GM12878 (cell line): Measurements from ENCODE around the gene SRL. TPM values are rescaled to one million over a fixed set of nuclear protein-coding genes. Genes with fewer than 3 reads are reported as not detected.

Experiments
- ATAC-seq: fragments of 200-7000 bp; cut with Tn5 transposase; 3 replicates; pipeline ENCODE4 v1.9.1; 2020; ENCODE audit warnings: mild to moderate bottlenecking, moderate library complexity
- BruUV-seq: library from RNA; stranded (reverse); fragments of 400-500 nt; replicated peaks from 2 replicates; lab custom pipeline; 2021; lab: Mats Ljungman, UMichigan
- CTCF ChIA-PET: fragments of 300-600 bp; sonication (Branson Sonifier 250); formaldehyde crosslinking; extraction: SDS; loops from one replicate; lab custom pipeline; 2021; ENCODE audit warnings: inconsistent platforms; lab: Yijun Ruan, JAX
- POLR2A ChIA-PET: fragments of 350-600 bp; formaldehyde crosslinking; extraction: SDS; loops from one replicate; lab custom pipeline; 2021; ENCODE audit warnings: inconsistent platforms; lab: Charles Lee
- RAD21 ChIA-PET: fragments of 300-600 bp; sonication (Branson Sonifier 250); formaldehyde crosslinking; loops from one replicate; lab custom pipeline; 2023; ENCODE audit warnings: antibody characterized with exemption; ENCODE audit not compliant: unreplicated experiment; lab: Charles Lee
- SMC1A ChIA-PET: fragments of 300-600 bp; sonication (Branson Sonifier 250); formaldehyde crosslinking; loops from one replicate; lab custom pipeline; 2023; ENCODE audit not compliant: unreplicated experiment, uncharacterized antibody; lab: Charles Lee
- DNase-seq: peaks from one replicate; pipeline ENCODE4 v3.0.0-alpha.2; 2011; ENCODE audit warnings: low read depth, low spot score
- FAIRE-seq: peaks from 3 replicates; lab custom pipeline; 2011; peaks lifted over from hg19 to GRCh38; lab: Jason Lieb, UNC
- H2AFZ ChIP-seq: 2 replicates; pipeline ENCODE4 v1.6.0; 2011; ENCODE audit warnings: low read depth, low read length, control low read depth; ENCODE audit not compliant: control insufficient read depth
- H3K27ac ChIP-seq: 2 replicates; pipeline ENCODE4 v1.5.1; 2011; ENCODE audit warnings: control low read depth; ENCODE audit not compliant: control insufficient read depth, insufficient read depth
- H3K27me3 ChIP-seq, 2 experiments: replicated peaks in 1 of 2; 2 replicates each; pipeline versions ENCODE4 v1.6.0 to v1.6.1; 2011; ENCODE audit warnings: low read length in 1 of 2; ENCODE audit not compliant: control insufficient read depth in 2 of 2, insufficient read depth in 2 of 2
- H3K36me3 ChIP-seq, 2 experiments: 2 replicates each; pipeline ENCODE4 v1.5.1; 2011; ENCODE audit warnings: low read length in 1 of 2; ENCODE audit not compliant: control insufficient read depth in 2 of 2, insufficient read depth in 2 of 2
- H3K4me1 ChIP-seq: 2 replicates; pipeline ENCODE4 v1.6.1; 2011; ENCODE audit warnings: mild to moderate bottlenecking, low read length, moderate library complexity, mixed read lengths; ENCODE audit not compliant: control insufficient read depth, insufficient read depth
- H3K4me2 ChIP-seq: 2 replicates; pipeline ENCODE4 v1.6.0; 2011; ENCODE audit warnings: control low read depth; ENCODE audit not compliant: control insufficient read depth, insufficient read depth
- H3K4me3 ChIP-seq: fragments of 200-600 bp; sonication (generic); 2 replicates; pipeline ENCODE4 v1.5.1; 2016
- H3K79me2 ChIP-seq: 2 replicates; pipeline ENCODE4 v1.6.0; 2011; ENCODE audit warnings: low read length; ENCODE audit not compliant: control insufficient read depth, insufficient read depth
- H3K9ac ChIP-seq: 2 replicates; pipeline ENCODE4 v1.8.0; 2011; ENCODE audit warnings: low read length, control low read depth, mixed read lengths; ENCODE audit not compliant: control insufficient read depth, insufficient read depth
- H3K9me3 ChIP-seq: replicated peaks from 3 replicates; pipeline ENCODE4 v1.5.1; 2011; ENCODE audit warnings: mild to moderate bottlenecking, low read length; ENCODE audit not compliant: control insufficient read depth, insufficient read depth
- H4K20me1 ChIP-seq: 2 replicates; pipeline ENCODE4 v1.6.0; 2011; ENCODE audit not compliant: control insufficient read depth, insufficient read depth
- BCL3 ChIP-seq: IDR thresholded peaks from 2 replicates; pipeline ENCODE4 v1.6.1; 2011; ENCODE audit warnings: borderline replicate concordance, low read depth, mild to moderate bottlenecking, moderate library complexity, low read length; ENCODE audit not compliant: insufficient read depth, poor library complexity, severe bottlenecking
- EED ChIP-seq: sonication (generic); IDR thresholded peaks from 2 replicates; pipeline ENCODE4 v1.6.1; 2016; ENCODE audit warnings: antibody characterized with exemption, low read depth
- FOS ChIP-seq: IDR thresholded peaks from 3 replicates; pipeline ENCODE4 v1.6.1; 2011; ENCODE audit warnings: borderline replicate concordance; ENCODE audit not compliant: insufficient read length; ENCODE audit errors: extremely low read depth
- GABPA ChIP-seq: IDR thresholded peaks from 2 replicates; pipeline ENCODE4 v1.6.1; 2014; ENCODE audit warnings: antibody characterized with exemption, low read depth, mild to moderate bottlenecking, inconsistent platforms
- HSF1 ChIP-seq: fragments of 150-350 bp; IDR thresholded peaks from 2 replicates; pipeline ENCODE4 v1.6.1; 2014; ENCODE audit warnings: mild to moderate bottlenecking, low read depth, low read length
- IRF4 ChIP-seq: IDR thresholded peaks from 2 replicates; pipeline ENCODE4 v1.6.1; 2011; ENCODE audit warnings: low read depth, low read length
- KDM1A ChIP-seq: fragments of 200-600 bp; sonication (generic); IDR thresholded peaks from 2 replicates; pipeline ENCODE4 v1.6.1; 2016; ENCODE audit warnings: borderline replicate concordance
- MEF2A ChIP-seq: IDR thresholded peaks from 2 replicates; pipeline ENCODE4 v1.6.1; 2011; ENCODE audit warnings: low read depth, mild to moderate bottlenecking, low read length, moderate library complexity; ENCODE audit not compliant: insufficient read depth
- MYC ChIP-seq: IDR thresholded peaks from 2 replicates; pipeline ENCODE4 v1.6.1; 2011; ENCODE audit warnings: mild to moderate bottlenecking, low read length, moderate library complexity, inconsistent platforms; ENCODE audit not compliant: insufficient read depth, insufficient replicate concordance, insufficient read length, severe bottlenecking
- NRF1 ChIP-seq: conservative IDR thresholded peaks from 2 replicates; pipeline ENCODE4 v1.6.1; 2011; ENCODE audit warnings: mild to moderate bottlenecking, low read depth, low read length, improper control_type of control experiment
- SPI1 ChIP-seq: IDR thresholded peaks from 2 replicates; pipeline ENCODE4 v1.6.1; 2011; ENCODE audit warnings: low read depth, mild to moderate bottlenecking, low read length, moderate library complexity, borderline replicate concordance; ENCODE audit not compliant: insufficient read depth
- YBX1 ChIP-seq: fragments of 450-650 bp; IDR thresholded peaks from 2 replicates; pipeline ENCODE4 v1.6.1; 2016; ENCODE audit warnings: antibody characterized with exemption
- YY1 ChIP-seq: IDR thresholded peaks from 2 replicates; pipeline ENCODE4 v1.6.1; 2011; ENCODE audit warnings: low read depth, mild to moderate bottlenecking, low read length
- ZBED1 ChIP-seq: IDR thresholded peaks from 2 replicates; pipeline ENCODE4 v1.6.1; 2016; ENCODE audit warnings: borderline replicate concordance
- ZBTB4 ChIP-seq: fragments of 450-650 bp; formaldehyde crosslinking; IDR thresholded peaks from 2 replicates; pipeline ENCODE4 v1.4.0; 2022; ENCODE audit warnings: mild to moderate bottlenecking, moderate library complexity
- ZNF24 ChIP-seq: fragments of 450-650 bp; IDR thresholded peaks from 2 replicates; pipeline ENCODE4 v1.6.1; 2017; ENCODE audit warnings: antibody characterized with exemption, mild to moderate bottlenecking
- ZNF622 ChIP-seq: fragments of 450-650 bp; IDR thresholded peaks from 2 replicates; pipeline ENCODE4 v1.6.1; 2017; ENCODE audit warnings: mild to moderate bottlenecking, inconsistent platforms
- WGBS: methylation state at CpG from one replicate; pipeline ENCODE4 v1.1.6; 2016; ENCODE audit warnings: low lambda C conversion rate; ENCODE audit not compliant: insufficient replicate concordance, insufficient coverage; ENCODE audit errors: missing lambda C conversion rate; 5-methylcytosine and 5-hydroxymethylcytosine counted together
- in situ Hi-C: fragments of 300-500 bp; cut with MboI; formaldehyde crosslinking; loops from 9 replicates; pipeline ENCODE4 v1.14.3; 2018; ENCODE audit warnings: mixed read lengths
- intact Hi-C: fragments of 100-400 bp; cut with micrococcal nuclease; formaldehyde crosslinking; loops from one replicate; pipeline ENCODE4 v1.14.2; 2022; ENCODE audit not compliant: unreplicated experiment
- polyA plus RNA-seq, 11 experiments: library from polyadenylated mRNA; depleted of rRNA in 4 of 11; unstranded in 6 of 11; stranded (reverse) in 5 of 11; fragments of >200 nt; fragmentation: Nextera tagmentation in 4 of 11; fragmentation: Illumina TruSeq in 1 of 11; extraction: Ambion mirVana in 4 of 11; extraction: Trizol in 1 of 11; gene quantifications; 1 replicate in 1 of 11; 2 replicates in 10 of 11; pipeline versions ENCODE4 v1.2.1 to v1.2.3, GENCODE V29; 2011 to 2016; ENCODE audit warnings: inconsistent platforms in 2 of 11, missing spikeins in 2 of 11, low read depth in 1 of 11
- total RNA-seq, 4 experiments: library from RNA; depleted of rRNA in 3 of 4; stranded (reverse); fragments of >200 nt in 3 of 4; fragmentation: Illumina TruSeq in 1 of 4; extraction: Trizol in 1 of 4; gene quantifications; 2 replicates each; pipeline versions ENCODE4 v1.2.1 to v1.2.3, GENCODE V29; 2013 to 2021
- TF ChIP-seq, protein P1 (sequence below): fragments of 450-650 bp; IDR thresholded peaks from 2 replicates; pipeline ENCODE4 v1.6.1; 2016; ENCODE audit warnings: mild to moderate bottlenecking

Gene SRL
- total and polyA plus RNA-seq, 10 of the 15 experiments (the other 5 are each of a cell fraction or from before 2014, with no cell fraction given): not detected

GRCh38 chr16:4166821-4167220, 75.1 kb downstream of the SRL start:
- SMC1A ChIA-PET: no interaction called here
- intact Hi-C loops: no loop called here
- Histone ChIP-seq H3K4me1 (no peaks in the 10 kb centered on the region), H4K20me1 (no peaks in the 10 kb centered on the region), H3K9me3 (no peaks in the 10 kb centered on the region), H3K4me3 (no peak overlapping the region), H3K36me3 (no peaks in the 10 kb centered on the region), H3K27me3 (no peaks in the 10 kb centered on the region; a peak in 1 of 4 replicates), H2AFZ (no peak overlapping the region), H3K79me2 (no peaks in the 10 kb centered on the region), H3K4me2 (no peak overlapping the region), H3K9ac (no peak overlapping the region), H3K27ac (no peak overlapping the region)
- 4% methylated on average over 4 of the region's 4 CpGs for WGBS
- ATAC-seq (no peak), FAIRE-seq (no peak), DNase-seq (no peak)
- CTCF ChIA-PET: no interaction called here
- in situ Hi-C loops: no loop called here
- no TSS peak for BruUV-seq
- RAD21 ChIA-PET: no interaction called here
- no peak for TF ChIP-seq BCL3
- TF ChIP-seq ZBTB4 (CRISPR knock-in tag): no peak
- no peak for TF ChIP-seq MYC
- no peak for TF ChIP-seq KDM1A
- no peak for TF ChIP-seq HSF1
- TF ChIP-seq YBX1: no peak
- no peak for TF ChIP-seq SPI1
- no peak for TF ChIP-seq MEF2A
- TF ChIP-seq ZBED1: no peak
- no peak for TF ChIP-seq ZNF24
- TF ChIP-seq EED: no peak
- TF ChIP-seq, protein P1, sequence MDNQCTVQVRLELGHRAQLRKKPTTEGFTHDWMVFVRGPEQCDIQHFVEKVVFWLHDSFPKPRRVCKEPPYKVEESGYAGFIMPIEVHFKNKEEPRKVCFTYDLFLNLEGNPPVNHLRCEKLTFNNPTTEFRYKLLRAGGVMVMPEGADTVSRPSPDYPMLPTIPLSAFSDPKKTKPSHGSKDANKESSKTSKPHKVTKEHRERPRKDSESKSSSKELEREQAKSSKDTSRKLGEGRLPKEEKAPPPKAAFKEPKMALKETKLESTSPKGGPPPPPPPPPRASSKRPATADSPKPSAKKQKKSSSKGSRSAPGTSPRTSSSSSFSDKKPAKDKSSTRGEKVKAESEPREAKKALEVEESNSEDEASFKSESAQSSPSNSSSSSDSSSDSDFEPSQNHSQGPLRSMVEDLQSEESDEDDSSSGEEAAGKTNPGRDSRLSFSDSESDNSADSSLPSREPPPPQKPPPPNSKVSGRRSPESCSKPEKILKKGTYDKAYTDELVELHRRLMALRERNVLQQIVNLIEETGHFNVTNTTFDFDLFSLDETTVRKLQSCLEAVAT: no peak
- TF ChIP-seq IRF4: no peak
- no peak for TF ChIP-seq GABPA
- TF ChIP-seq YY1: no peak
- TF ChIP-seq NRF1: no peak
- no peak for TF ChIP-seq ZNF622
- no peak for TF ChIP-seq FOS
- POLR2A ChIA-PET: no interaction called here
